Body of pancreas (tissue), 4 donors: Measurements from ENCODE around the gene ARIH1.
"Not testable (repeated sequence)": the region's sequence is repeated elsewhere in the genome, so short reads cannot be mapped to it uniquely, and the experiment has no call there.

Experiments
- POLR2A ChIP-seq, 3 donors: fragments of 450-650 bp; IDR thresholded peaks; one replicate each; pipeline ENCODE4 v1.6.1; 2016; ENCODE audit warnings: antibody characterized with exemption in 3 of 3, mild to moderate bottlenecking in 2 of 3
- TF ChIP-seq, protein P1 (sequence below), 7 experiments: fragments of 450-650 bp in 4 of 7; fragments of 200-600 bp in 3 of 7; sonication (generic) in 3 of 7; IDR thresholded peaks; one replicate each; pipeline ENCODE4 v1.5.1; 2016 to 2019; ENCODE audit warnings: antibody characterized with exemption in 7 of 7

DNA sequence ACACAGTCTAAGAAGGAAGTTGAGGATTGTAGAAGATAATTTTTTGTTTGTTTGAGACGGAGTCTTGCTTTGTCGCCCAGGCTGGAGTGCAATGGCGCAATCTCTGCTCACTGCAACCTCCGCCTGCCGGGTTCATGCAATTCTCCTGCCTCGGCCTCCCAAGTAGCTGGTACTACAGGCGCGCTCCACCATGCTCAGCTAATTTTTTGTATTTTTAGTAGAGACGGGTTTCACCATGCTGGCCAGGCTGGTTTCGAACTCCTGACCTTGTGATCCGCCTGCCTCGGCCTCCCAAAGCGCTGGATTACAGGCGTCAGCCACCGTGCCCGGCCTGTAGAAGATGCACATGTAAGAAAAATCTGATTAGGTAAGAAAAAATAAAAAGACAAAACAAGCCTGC lies 2.2 kb downstream of the ARIH1 start:
- TF ChIP-seq, protein P1, sequence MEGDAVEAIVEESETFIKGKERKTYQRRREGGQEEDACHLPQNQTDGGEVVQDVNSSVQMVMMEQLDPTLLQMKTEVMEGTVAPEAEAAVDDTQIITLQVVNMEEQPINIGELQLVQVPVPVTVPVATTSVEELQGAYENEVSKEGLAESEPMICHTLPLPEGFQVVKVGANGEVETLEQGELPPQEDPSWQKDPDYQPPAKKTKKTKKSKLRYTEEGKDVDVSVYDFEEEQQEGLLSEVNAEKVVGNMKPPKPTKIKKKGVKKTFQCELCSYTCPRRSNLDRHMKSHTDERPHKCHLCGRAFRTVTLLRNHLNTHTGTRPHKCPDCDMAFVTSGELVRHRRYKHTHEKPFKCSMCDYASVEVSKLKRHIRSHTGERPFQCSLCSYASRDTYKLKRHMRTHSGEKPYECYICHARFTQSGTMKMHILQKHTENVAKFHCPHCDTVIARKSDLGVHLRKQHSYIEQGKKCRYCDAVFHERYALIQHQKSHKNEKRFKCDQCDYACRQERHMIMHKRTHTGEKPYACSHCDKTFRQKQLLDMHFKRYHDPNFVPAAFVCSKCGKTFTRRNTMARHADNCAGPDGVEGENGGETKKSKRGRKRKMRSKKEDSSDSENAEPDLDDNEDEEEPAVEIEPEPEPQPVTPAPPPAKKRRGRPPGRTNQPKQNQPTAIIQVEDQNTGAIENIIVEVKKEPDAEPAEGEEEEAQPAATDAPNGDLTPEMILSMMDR (IDR thresholded peaks at IDR 0.05), result not testable (repeated sequence)
- not testable (repeated sequence) for TF ChIP-seq POLR2A (IDR thresholded peaks at IDR 0.05)
